GM21576 (cell line): ENCODE measurements around the gene USP7.
"Not testable (repeated sequence)": the region's sequence is repeated elsewhere in the genome, so short reads cannot be mapped to it uniquely, and the experiment has no call there.

Source experiments
- ATAC-seq: cut with Tn5 transposase; IDR thresholded peaks from one replicate; pipeline ENCODE4 v1.9.1; 2021; ENCODE audit warnings: mild to moderate bottlenecking, moderate library complexity; ENCODE audit not compliant: unreplicated experiment

The USP7 gene

GRCh38 chr16:8928467-8928957, 35.2 kb downstream of the USP7 start:
- ATAC-seq = no peak

- ATAC-seq = no peak
Measured at GRCh38 chr16:8926827-8927226, 36.9 kb downstream of the USP7 start.

GRCh38 chr16:8925455-8925854, 38.3 kb downstream of the USP7 start:
- no peak for ATAC-seq

GRCh38 chr16:8924214-8924613, 39.5 kb downstream of the USP7 start:
- ATAC-seq = no peak

GRCh38 chr16:8923199-8923598, 40.5 kb downstream of the USP7 start:
- ATAC-seq = no peak

- ATAC-seq = no peak
Measured at GRCh38 chr16:8921347-8921984, 42.2 kb downstream of the USP7 start.

- ATAC-seq = no peak
Measured at GRCh38 chr16:8920645-8921346, 42.9 kb downstream of the USP7 start.

- no peak for ATAC-seq
Measured at GRCh38 chr16:8919934-8920462, 43.7 kb downstream of the USP7 start.

GRCh38 chr16:8919089-8919933, 44.4 kb downstream of the USP7 start:
- ATAC-seq = no peak

- ATAC-seq = not testable (repeated sequence)
Measured at GRCh38 chr16:8917336-8917735, 46.4 kb downstream of the USP7 start.

- ATAC-seq = no peak
Measured at GRCh38 chr16:8916541-8917225, 47.0 kb downstream of the USP7 start.

- no peak for ATAC-seq
Measured at GRCh38 chr16:8915722-8916301, 47.9 kb downstream of the USP7 start.

- ATAC-seq = no peak
Measured at GRCh38 chr16:8914098-8914497, 49.6 kb downstream of the USP7 start.

- no peak for ATAC-seq
Measured at GRCh38 chr16:8912793-8913192, 50.9 kb downstream of the USP7 start.

GRCh38 chr16:8910811-8911210, 52.9 kb downstream of the USP7 start:
- no peak for ATAC-seq

GRCh38 chr16:8908810-8909468, 54.8 kb downstream of the USP7 start:
- ATAC-seq = no peak

GRCh38 chr16:8907096-8907495, 56.6 kb downstream of the USP7 start:
- no peak for ATAC-seq

- ATAC-seq = no peak
Measured at GRCh38 chr16:8905795-8906591, 57.7 kb downstream of the USP7 start.

- ATAC-seq = no peak
Measured at GRCh38 chr16:8905168-8905762, 58.4 kb downstream of the USP7 start.
